RCC 7860 (cell line): ENCODE results near the gene IRAK1.

Experiments used
- DNase-seq: peaks from one replicate; pipeline ENCODE4 v3.0.0-alpha.2; 2015; ENCODE audit warnings: low spot score
- FAIRE-seq: peaks from 2 replicates; lab custom pipeline; 2012; peaks lifted over from hg19 to GRCh38; lab: Jason Lieb, UNC

Gene IRAK1

DNA sequence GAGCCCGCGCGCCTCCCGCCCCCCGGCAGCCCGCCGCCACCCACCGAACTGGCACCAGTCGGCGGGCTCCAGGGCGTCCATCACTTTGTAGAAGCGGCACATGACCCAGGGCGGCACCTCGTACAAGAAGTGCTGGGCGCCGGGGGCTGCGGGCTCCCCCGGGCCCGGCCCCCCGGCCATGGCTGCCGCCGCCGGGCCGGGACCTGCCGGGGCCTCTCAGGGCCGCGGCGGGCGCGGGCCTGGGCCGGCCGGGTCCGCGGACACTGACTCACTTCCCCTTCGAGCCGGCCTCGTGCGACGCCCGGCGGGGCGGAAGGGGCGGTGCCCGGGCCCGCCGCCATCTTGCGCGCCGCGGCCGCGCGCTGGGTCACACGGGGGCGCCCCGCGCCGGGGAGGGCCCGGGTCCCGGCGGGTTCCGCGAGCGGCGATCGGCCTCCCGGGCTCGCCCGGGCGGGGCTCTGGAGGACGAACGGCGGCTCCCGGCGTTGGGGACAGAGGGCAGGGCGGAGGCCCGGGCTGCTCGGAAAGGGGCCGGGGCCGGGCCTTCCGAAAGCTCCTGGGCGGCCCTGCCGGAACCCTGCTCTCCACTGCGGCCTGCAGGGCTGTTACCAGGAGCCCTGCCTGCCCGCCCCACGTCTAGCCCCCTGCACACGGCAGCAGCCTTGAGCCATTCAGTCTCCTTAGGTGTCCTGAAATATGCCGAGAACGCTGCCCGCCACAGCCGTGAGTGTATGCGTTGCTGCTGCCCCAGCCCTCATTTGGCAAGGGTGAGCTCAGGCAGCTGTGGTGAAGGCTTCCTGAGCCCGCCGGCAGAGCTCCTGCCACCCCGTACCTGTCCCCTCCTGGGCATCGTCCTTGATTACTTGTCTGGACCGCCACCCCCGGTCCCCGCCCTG is at the start of gene IRAK1:
IRAK1 (minus strand) TSS at position 270 of the 896 bp plus-strand sequence; CDS start at position 180, 90 bp downstream.
- DNase-seq: peak; percentile 27

DNA sequence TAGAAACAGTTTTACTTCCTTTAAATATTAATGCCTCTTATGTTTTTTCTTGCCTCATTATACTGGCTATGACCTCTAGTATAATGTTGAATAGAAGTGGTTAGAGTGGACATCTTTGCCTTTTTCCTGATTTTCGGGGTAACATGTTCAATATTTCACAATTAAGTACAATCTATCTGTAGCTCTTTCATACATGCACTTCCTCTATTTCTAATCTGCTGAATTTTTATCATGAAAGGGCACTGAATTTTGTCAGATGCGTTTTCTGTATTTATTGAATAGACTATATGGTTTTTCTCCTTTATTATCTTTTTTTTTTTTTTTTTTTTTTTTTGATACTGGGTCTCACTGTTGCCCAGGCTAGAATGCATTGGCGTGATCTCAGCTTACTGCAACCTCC is 48.9 kb upstream of the IRAK1 start:
- no peak for FAIRE-seq
- DNase-seq: no peak

More for the DNA sequence above, at the start of gene IRAK1:
- no peak for FAIRE-seq

DNA sequence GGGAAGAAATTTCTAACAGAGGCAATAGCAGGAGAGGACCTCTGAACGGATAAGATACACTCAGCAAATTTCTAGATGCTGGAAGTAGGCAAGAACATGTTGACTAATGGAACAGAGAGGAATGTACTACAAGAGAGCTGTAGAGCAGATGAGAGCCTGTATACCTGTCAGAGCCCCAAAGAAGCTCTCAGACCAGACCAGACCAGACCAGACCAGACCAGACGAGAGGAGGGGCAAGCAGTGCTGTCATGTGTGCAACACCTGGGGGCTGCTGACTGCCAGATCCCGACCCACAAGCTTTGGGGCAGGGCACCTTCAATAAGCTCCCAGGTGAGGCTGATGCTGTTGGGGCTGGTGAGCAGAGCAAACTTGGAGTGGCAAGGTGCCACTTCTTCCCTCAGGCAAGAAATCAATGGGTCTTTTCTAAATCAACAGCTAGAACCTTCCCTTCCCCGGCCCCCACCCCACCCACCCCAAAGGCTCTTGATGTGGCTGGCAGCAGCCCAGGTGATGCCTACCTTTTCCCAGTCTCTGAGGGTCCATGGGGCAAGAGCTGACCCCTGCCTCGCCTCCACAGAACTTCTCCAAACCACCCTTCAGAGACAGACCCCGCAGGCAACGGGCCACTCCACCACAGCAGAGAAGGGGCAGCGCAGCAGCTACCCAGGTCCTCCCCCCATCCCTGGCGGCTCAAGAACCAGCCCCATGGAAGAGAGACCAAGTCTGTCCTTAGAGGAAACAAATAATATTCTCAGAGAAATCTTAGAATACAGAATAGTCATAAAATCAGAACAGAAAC is 45.1 kb upstream of the IRAK1 start:
- no peak for DNase-seq
- no peak for FAIRE-seq

DNA sequence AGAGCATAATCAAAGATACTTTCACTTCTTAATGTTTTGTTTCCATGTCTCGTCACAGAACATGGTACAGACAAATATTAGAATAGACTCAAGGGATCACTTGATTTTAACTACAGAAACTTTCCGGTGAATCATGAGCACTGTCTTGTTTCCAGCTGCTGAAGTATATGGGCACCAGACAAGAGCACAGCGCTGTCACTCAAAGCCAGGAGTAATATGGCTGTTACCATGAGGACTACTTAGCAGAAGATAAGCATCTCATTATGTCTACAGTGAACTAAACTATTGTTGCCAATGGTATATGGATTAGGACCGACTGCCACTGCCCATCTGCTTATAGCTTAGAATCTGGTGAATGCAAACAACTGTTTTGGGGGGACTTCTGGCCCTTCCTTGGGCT is 43.5 kb upstream of the IRAK1 start:
- FAIRE-seq (no peak), DNase-seq (no peak)

DNA sequence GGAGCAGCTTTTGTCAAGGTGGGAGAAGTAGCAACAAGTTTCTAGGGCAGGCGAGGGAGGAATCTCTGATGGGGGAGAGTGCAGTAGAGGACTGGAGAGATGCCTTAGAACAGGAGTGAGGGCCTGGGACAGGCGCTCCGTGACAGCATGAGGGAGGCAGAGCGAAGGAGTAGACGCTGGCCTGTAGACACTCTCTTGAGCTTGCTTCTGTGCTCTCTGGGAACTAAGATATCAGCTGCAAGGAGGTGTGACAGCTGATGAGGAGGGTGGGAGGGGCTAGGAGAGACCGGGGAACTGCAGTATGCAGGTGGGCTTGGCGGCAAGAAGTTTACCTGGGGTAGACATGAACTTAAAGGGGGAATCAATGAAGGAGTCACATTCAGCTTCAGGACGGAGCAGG is 42.1 kb upstream of the IRAK1 start:
- DNase-seq (no peak), FAIRE-seq (no peak)

DNA sequence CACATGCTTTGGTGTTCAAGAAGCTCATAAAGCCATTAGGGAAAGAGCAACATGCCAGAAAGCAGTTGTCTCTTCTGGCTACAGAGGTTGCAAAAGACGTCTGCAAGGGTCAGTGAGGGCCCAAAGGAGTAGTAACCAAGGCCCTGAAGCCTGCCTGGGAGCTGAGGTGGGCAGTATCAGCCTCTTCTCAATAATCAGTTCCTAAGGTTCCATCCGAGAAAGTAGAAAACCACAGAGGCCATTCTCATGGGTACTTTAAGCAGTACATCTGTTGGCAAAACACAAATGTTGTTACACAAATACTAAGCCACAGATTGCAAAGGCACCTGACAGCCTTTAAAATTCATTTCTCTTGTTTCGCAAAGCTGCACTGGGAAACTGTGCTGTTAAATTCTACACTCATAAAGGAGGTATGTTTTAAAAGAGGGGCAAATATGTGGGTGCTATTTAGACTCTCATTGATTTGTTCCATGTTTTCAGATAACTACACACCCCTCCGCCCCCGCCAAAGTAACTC is 40.1 kb upstream of the IRAK1 start:
- FAIRE-seq (no peak), DNase-seq (no peak)

DNA sequence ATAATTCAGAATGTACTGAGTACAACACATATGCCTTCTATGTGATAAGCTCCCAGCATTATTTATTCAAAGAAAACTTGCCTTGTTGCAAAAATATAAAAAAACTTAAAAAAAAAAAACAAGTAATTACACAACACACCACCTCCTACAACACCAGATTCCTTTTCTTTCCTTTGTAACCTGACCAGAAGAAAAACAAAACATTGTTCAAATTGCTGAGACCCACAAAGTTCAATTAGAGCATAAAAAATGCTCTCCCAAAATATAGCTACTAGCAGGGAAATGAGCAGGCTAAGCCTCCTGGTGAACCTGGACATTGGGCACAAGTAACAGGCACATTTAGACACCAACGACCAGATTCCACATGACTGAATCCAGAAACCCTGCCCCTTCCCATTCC is 39.5 kb upstream of the IRAK1 start:
- no peak for FAIRE-seq
- DNase-seq: no peak

DNA sequence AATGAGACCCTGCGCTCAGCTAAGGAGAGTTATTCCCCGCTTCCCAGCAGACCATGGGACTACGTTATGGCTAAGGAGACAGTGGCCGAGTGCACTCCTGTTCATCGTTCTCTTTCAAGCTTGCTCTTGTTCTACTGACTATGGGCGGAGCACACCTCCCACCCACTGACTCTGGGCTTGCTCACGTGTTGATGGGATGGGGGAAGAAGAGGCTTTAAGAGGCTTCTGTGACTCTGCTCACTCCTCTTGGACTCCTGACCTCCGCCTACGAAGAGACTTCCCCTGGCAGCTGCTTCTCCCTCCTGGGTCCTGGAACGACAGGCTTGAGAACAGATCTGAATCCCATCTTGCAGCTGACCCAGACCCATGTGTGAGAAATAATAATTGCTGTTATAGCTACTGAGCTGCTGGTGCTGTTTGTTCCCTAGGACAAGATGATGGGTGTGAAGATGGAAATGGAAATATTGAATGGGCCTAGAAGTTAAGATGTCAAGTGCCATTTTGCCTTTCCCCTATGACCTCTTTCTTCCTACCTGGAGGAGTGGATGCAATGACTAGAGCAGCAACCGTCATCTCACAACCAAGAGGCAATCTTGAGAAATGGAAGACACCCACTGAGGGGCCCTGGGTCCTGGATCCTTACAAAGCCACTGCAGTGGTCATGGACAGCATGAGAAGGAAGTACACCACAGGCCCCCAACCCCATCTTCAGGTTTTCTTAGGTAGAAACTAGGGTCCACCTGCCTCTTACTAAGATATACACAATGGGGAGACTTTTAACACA is 38.7 kb upstream of the IRAK1 start:
- no peak for FAIRE-seq
- DNase-seq: no peak

DNA sequence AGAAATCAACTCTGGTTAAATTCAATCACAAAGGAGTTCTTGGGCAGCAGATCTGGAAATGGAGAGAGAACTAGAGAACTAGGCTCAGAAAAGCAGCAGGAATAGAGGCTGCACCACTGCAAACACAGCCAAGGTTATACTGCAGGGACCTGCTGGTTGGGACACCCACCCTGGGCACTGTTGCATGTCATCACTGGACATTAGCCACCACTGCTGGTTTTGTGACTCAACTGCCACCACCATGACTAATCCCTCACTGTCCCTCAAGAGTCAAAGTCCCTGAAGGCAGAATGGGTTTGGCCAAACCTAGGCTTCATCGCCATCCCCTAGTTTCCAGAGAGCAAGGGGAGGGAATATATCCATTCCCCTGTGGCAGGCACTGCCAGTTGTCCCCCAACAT is 38.1 kb upstream of the IRAK1 start:
- DNase-seq: peak; percentile 11
- peak; percentile 54 for FAIRE-seq

DNA sequence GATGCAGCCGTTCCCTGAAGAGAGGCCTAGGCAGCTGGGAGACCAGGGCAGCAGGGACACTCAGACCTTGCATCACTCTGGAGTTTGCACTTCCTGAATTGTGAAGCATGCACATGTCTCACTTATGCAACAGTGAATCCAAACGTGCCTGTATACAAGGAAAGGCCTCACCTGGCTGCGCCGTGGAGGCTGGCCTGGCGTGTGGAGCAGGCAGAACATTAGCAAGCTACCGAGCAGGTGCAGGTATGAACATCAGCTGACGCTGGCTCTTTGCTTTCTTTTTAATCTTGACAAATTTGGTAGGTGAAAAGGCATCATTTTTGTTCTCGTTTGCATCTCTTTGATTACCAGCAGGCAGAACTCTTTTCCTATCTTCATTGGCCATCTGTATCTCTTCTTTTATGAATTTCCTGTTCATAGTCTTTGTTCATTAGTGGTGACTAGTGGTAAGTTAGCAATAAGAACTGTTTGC is 37.1 kb upstream of the IRAK1 start:
- FAIRE-seq (no peak), DNase-seq (no peak)

DNA sequence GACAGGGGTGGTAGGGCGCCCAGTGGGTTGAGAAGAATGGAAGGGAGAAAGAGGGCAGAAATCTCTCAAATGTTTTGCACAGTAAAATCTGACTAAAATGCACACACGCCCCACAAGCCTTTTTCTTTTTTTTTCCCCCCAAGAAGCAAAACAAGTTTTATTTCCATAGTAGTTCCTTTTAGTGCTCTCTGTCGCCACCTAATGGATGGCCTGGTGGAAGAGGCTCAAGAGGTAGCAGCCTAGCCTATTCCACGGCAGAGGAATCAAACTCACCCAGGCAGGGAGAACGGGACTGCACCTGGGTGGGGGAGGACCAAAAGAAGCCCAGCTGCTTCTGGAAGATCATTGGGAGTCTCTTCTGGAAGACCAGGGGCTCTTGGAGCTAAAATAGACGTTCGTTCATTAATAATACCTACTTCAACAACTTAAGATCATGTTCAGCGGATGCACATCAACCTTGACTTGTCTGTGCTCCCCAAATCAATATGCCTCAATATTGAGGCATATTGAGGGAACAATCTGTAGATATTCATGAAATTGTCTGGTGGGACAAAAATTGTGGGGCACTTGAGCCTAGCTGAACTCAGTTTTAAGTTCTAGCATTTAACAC is 31.6 kb upstream of the IRAK1 start:
- DNase-seq (peak; percentile 20), FAIRE-seq (peak; percentile 18)

DNA sequence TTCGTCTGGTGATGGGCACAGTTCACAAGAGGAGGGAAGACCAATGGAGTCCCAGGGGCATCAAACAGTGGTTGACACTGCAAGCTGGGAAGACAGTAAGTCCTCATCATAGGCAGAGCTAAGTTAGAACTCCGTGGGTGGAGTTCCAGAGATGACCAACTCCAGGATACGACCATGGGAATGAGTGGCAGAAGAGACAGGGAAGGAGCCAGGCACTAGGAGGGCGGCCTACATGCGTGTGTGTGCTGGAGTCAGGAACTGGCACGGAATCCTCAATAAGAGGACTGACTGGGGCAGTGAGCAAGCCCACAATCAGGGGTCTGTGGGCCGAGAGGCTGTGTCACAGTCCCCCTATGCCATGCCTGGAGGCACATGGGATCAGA is 30.4 kb upstream of the IRAK1 start:
- FAIRE-seq (no peak), DNase-seq (no peak)

DNA sequence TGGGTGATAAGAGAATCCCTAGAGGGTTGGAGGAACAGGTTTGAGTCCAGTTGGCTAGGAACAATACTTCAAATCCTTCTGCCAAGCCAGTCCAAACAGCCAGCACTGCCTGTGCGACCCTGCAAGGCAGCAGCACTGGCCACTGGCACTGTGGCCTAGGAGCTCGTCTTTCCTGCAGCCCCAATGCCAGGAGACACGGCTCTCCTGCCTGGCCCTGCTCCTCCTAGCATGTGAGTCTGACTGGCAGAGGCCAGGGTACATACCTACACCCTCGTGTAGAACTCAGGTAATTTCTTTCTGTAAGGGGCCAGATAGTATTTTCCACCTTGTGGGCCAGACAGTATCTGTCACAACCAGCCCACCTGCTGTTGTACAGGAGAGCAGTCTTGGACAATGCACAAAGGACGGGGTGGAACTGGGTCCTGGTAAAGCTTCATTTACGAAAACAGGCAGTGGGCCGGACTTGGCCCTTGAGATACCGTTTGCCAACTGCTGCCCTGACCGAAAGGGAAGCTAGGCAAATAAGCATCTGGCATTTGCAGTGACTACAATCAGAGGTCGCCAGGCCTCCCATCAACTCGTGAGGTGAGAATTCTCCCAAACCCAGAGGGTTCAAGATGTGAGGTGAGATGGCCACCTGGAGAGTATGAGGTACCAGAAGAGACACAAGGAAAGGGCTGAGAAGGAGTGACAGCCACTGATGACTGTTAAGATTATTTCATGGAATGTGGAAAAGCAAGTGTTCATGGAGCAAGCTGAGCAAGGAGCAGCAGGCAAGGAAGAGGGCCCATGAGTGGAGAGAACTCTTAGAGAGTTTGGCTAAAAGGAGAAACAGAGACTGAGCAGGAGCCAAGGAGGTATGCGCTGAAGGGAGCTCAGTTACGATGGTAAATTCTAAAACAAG is 29.8 kb upstream of the IRAK1 start:
- FAIRE-seq: no peak

DNA sequence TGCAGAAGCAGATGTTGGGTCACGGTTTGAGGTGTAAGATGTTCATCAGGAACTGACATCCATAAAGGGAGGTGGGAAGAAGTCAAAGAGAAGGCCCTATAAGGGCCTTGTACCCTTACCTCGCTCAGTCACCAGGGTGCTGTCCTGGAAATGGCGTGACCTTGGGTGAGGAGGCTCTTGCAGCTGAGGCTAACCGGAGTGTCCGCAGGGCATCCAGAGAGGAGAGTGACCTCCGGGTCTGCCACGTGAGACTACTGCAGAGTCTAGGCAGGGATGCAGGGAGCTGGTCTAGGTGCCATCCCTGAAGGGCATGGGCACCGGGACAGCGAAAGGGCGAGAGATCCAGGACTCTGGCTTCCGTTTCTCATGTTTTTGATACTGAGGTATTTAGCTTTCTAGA is 28.7 kb upstream of the IRAK1 start:
- FAIRE-seq: no peak

More for the DNA sequence above, 29.8 kb upstream of the IRAK1 start:
- DNase-seq: no peak

DNA sequence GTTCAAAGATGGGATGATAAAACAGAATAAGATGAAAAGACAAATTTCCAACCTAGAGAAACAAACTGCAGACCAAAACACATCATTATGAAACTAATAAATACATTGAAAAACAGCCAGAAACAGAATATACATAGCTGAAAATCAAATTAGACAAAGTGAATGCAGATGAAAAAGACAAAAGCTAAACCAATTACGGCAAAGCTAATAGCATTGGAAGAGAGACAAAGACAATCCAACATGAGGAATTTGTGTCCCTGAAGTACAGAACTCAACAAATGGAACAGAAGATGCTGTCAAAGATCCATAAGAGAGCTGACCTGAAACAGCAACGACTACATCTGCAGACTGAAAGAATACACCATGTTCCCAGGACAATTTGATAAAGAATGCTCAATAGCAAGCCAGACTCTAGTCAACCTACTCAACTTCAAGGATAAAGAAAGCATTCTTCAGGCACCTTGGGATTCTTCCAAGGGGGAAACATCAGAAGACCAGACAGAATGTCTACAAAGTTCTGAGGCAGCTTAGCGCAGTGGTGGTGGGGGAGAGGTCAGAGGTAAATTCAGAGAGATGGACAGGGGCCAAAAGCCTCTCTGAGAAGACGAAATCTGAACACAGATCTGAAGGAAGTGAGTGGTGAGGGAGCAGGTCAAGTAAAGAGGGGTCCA is 27.4 kb upstream of the IRAK1 start:
- no peak for FAIRE-seq

More for the DNA sequence above, 28.7 kb upstream of the IRAK1 start:
- DNase-seq: no peak

DNA sequence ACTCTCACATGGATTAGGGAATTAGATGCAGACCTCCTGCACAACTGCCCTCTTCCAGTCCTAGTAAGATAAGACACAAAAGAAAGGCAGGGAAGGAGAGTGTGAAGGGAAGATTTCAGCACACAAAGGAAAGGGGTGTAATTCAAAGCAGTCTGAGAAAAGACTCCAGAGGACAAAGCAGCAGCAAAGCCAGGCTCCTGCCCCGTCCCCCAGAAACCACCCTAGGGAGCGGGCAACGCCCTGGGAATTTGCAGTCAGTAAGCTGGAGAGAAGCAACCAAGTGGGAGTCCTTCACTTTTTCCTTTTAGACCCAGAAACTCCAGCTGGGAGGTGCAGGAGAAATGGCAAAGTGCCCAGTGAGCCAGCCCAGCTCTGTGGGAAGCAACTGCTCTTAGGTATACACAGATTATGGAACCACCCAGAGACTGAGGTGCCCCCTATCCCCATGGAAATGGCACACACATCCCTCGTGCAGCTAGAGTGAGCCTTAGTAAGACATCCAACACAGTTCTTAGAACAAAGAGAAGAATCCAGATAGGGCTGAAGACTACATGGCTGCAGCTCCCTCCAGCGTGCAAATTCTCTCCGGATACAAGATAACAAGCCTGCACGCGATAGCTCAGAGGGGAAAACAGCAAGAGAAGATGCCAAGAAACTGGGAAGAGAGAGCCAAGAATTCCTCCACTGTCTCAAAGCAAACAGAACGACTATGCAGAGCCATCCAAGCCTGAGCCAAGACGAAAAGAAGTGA is 26.5 kb upstream of the IRAK1 start:
- DNase-seq: no peak

More for the DNA sequence above, 27.4 kb upstream of the IRAK1 start:
- DNase-seq: no peak

DNA sequence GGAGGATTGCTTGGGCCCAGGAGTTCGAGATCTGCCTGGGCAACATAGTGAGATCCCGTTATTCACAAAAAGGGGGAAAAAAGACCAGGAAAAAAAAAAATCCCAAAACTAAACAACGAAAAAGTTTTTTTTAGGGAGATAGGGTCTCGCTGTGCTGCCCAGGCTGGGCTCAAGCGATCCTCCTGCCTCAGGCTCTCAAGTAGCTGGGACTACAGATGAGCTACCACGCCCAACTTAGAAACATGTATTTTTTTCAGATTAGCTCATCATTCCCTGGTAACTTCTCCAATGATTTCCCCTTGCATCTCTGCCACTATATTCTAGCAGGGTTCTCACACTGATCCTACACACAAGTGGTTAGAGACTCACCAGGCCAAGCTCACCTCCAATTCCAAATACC is 24.4 kb upstream of the IRAK1 start:
- DNase-seq (no peak), FAIRE-seq (no peak)

More for the DNA sequence above, 26.5 kb upstream of the IRAK1 start:
- no peak for FAIRE-seq
